ENCODE results near the gene LBHD1.
"Not testable (repeated sequence)": the region's sequence is repeated elsewhere in the genome, so short reads cannot be mapped to it uniquely, and the experiment has no call there.

The LBHD1 gene

GRCh38 chr11:62627713-62628112 is 44.4 kb downstream of the LBHD1 start:
- no peaks in the 10 kb centered on the region for H3K9me3 ChIP-seq (replicated peaks in 1 of 11)
- no peak overlapping the region for H3K4me2 ChIP-seq
- peaks cover 22 to 36% (median 33%) of the 10 kb centered on the region in 10 experiments for H3K4me1 ChIP-seq
- no peak for TF ChIP-seq Cebpa-rat (IDR thresholded peaks at IDR 0.05)
- peaks cover 0 to 44% (median 0%) of the 10 kb centered on the region in 11 experiments; a peak in 5 of 22 replicates for H4K20me1 ChIP-seq
- no peak overlapping the region for H3K9ac ChIP-seq
- H3K27me3 ChIP-seq: no peaks in the 10 kb centered on the region
- H3K27ac ChIP-seq: no peak overlapping the region
- no peak overlapping the region for H3K4me3 ChIP-seq
- H3K36me3 ChIP-seq: peaks cover 68 to 96% (median 83%) of the 10 kb centered on the region in 11 experiments

DNA sequence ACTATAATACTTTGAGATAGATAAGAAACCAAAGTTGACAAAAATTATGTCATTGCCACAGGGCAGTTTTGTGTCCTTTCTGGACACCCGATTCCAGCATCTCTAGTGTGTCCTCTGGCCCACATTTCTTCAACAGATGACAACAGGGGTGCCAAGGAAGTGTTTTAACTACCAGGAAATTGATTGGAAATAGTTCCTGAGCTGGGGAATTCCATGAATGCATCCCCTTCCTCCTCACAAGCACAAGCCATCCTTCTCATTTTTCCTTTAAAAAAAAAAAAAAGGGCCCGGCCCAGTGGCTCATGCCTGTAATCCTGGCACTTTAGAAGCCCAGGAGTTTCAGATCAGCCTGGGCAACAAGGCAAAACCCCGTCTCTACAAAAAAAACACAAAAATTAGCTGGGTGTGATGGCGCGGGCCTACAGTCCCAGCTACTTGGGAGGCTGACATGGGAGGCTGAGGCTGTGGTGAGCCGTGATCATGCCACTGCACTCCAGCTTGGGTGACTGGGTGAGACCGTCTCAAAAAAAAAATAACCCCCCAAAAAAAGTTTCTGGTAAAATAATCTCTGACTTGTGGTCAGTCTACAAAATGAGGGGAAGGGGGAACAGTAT is 49.5 kb downstream of the LBHD1 start:
- peak in 1 of 11 experiments; percentile 4; a peak in 1 of 22 replicates for TF ChIP-seq Cebpa-rat (IDR thresholded peaks at IDR 0.05)
- Histone ChIP-seq H4K20me1 (peaks cover 0 to 15% (median 0%) of the 10 kb centered on the region in 11 experiments; a peak in 2 of 22 replicates), H3K36me3 (peaks cover 24 to 54% (median 36%) of the 10 kb centered on the region in 11 experiments), H3K9ac (peak overlapping the region; percentile 23 to 95 (median 86); a peak in 20 of 22 replicates), H3K27me3 (no peaks in the 10 kb centered on the region), H3K9me3 (replicated peaks in 1 of 11) (no peaks in the 10 kb centered on the region), H3K4me3 (peak overlapping the region in 4 of 10 experiments; percentile 78 to 89 (median 79); a peak in 5 of 20 replicates), H3K4me1 (peaks cover 52 to 68% (median 63%) of the 10 kb centered on the region in 10 experiments), H3K27ac (peak overlapping the region; percentile 61 to 92 (median 85)), H3K4me2 (peak overlapping the region; percentile 58 to 98 (median 92))

DNA sequence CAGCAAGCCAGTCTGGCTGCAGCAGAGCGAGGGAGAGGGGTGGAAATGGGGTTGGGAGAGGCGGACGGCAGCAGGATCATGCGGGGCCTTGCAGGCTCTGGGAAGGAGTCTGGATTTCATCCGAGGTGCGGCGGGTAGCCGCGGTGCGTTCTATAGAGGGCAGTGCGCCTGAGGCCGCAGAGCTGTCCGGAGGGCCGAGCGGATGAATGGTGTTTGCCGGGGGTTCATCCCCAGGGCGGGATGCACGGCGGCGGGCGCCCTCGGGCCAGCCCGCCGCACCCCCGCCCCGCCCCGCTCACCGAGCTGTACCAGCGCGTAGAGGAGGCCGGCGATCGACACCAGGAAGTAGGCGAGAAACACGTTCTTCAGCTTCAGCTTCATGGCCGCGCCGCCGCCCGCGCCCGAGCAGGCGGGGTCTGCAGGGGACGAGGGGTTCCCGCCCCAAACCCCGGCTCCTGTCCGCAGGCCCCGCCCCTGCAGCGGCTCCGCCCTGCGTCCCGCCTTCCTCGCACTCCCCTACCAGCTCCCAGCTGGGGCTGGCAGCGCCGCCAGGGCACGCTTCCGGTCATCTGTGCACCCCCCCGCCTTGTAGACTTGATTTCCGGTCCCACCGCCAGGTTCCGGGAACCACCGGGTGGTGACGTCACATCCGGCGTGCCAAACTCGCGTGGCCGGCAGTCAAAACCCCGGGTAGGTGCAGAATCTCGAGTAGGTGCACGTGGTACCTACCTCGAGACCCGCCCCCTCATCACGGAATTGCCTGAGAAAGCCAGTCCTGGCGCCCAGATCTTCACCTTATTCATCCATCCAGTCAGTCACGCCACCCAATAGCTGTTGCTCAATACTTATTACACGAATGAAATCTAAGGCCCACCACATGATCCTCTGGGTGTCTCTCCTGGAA is 50.2 kb downstream of the LBHD1 start, which contains the start of gene B3GAT3:
Gene B3GAT3 (minus strand): TSS at position 420 of the 904 bp plus-strand sequence. CDS start 39 bp downstream, at position 381.
- Histone ChIP-seq H4K20me1 (peaks cover 0 to 10% (median 0%) of the 10 kb centered on the region in 11 experiments; a peak in 2 of 22 replicates), H3K9me3 (replicated peaks in 1 of 11) (no peaks in the 10 kb centered on the region), H3K27me3 (no peaks in the 10 kb centered on the region), H3K4me1 (peaks cover 52 to 68% (median 62%) of the 10 kb centered on the region in 10 experiments), H3K4me3 (peak within 1 kb of the TSS; percentile 68 to 89 (median 79)), H3K9ac (peak within 1 kb of the TSS; percentile 79 to 95 (median 86)), H3K27ac (peak within 1 kb of the TSS; percentile 61 to 92 (median 85)), H3K36me3 (peaks cover 24 to 54% (median 35%) of the 10 kb centered on the region in 11 experiments), H3K4me2 (peak within 1 kb of the TSS; percentile 76 to 98 (median 93))
- TF ChIP-seq Cebpa-rat (IDR thresholded peaks at IDR 0.05): peak in 9 of 11 experiments; percentile 13 to 81 (median 58); a peak in 9 of 22 replicates

- TF ChIP-seq Cebpa-rat (IDR thresholded peaks at IDR 0.05): no peak
- Histone ChIP-seq H3K9ac (peak overlapping the region; percentile 79 to 95 (median 86)), H4K20me1 (0 out of 22 replicates have a peak, but pooled peaks cover 0 to 10% (median 0%) of the 10 kb centered on the region in 11 experiments), H3K4me2 (peak overlapping the region; percentile 76 to 98 (median 93)), H3K9me3 (replicated peaks in 1 of 11) (no peaks in the 10 kb centered on the region), H3K27me3 (no peaks in the 10 kb centered on the region), H3K27ac (peak overlapping the region; percentile 59 to 92 (median 85); a peak in 21 of 22 replicates), H3K36me3 (peaks cover 24 to 54% (median 35%) of the 10 kb centered on the region in 11 experiments), H3K4me1 (peaks cover 48 to 67% (median 56%) of the 10 kb centered on the region in 10 experiments), H3K4me3 (peak overlapping the region; percentile 68 to 89 (median 79))
These were observed 51.0 kb downstream of the LBHD1 start for GRCh38 chr11:62621027-62621566.

- Histone ChIP-seq H3K36me3 (peaks cover 10 to 41% (median 26%) of the 10 kb centered on the region in 11 experiments; a peak in 20 of 22 replicates), H3K9ac (0 out of 22 replicates have a peak overlapping the region, but pooled peaks of 4 of the 11 experiments have one; percentile 4 to 17 (median 10)), H3K4me1 (peaks cover 21 to 49% (median 30%) of the 10 kb centered on the region in 10 experiments)
- H3K27ac ChIP-seq; H3K27me3 ChIP-seq; H3K9me3 ChIP-seq (replicated peaks in 1 of 11); H4K20me1 ChIP-seq; H3K4me2 ChIP-seq; H3K4me3 ChIP-seq: not testable (repeated sequence)
These were observed 55.1 kb downstream of the LBHD1 start for GRCh38 chr11:62616957-62617356.

DNA sequence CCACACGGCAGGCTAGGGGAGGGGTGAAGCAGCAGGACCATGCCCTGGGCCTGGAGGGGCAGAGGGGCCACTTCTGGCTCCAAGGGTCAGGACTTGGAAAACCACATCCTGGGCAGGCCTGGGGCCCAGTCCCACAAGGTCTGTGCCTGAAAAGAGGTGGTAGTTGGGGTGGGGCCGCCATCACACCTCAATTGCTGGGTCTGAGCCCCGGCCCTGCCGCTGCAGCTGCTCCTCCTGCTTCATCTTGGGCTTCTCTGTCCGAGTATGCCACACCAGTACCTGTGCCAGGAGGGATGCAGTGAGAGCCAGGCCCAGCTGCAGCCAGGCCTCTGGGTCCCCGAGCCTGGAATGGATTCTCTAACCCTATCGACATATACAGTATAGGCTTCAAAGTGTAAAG is 56.5 kb downstream of the LBHD1 start:
- no peak overlapping the region for H3K4me3 ChIP-seq
- H3K9me3 ChIP-seq (replicated peaks in 1 of 11): no peaks in the 10 kb centered on the region
- H3K4me2 ChIP-seq: peak overlapping the region in 2 of 11 experiments; percentile 3 to 26; a peak in 1 of 22 replicates
- H3K27ac ChIP-seq: peak overlapping the region in 4 of 11 experiments; percentile 13 to 82 (median 17); a peak in 1 of 22 replicates
- no peak for TF ChIP-seq Cebpa-rat (IDR thresholded peaks at IDR 0.05)
- H4K20me1 ChIP-seq: peaks cover 0 to 8% (median 0%) of the 10 kb centered on the region in 11 experiments; a peak in 2 of 22 replicates
- H3K27me3 ChIP-seq: no peaks in the 10 kb centered on the region
- H3K4me1 ChIP-seq: peaks cover 26 to 53% (median 35%) of the 10 kb centered on the region in 10 experiments
- H3K36me3 ChIP-seq: peaks cover 10 to 44% (median 26%) of the 10 kb centered on the region in 11 experiments; a peak in 20 of 22 replicates
- peak overlapping the region in 7 of 11 experiments; percentile 21 to 44 (median 34); a peak in 6 of 22 replicates for H3K9ac ChIP-seq

DNA sequence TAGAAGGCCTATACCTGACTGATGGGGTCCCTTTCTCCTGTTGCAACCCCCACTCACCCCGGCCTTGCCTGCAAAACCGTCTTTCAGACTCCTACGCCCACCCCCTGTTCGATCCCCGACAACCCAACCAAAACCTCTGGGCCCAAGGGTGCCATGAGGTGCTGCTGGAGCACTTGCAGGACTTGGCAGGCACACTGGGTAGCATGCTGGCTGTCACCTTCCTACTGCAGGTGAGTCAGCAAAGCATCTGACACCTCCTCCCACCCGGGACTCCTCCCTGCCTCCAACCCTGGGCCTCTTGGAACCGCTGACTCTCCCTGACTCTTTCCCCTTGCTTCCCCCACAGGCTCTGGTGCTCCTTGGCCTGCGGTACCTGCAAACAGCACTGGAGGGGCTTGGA is 57.8 kb downstream of the LBHD1 start:
- H3K9ac ChIP-seq: peak overlapping the region in 4 of 11 experiments; percentile 21 to 37 (median 30); a peak in 1 of 22 replicates
- no peaks in the 10 kb centered on the region for H3K27me3 ChIP-seq
- H3K36me3 ChIP-seq: peaks cover 12 to 56% (median 30%) of the 10 kb centered on the region in 11 experiments; a peak in 21 of 22 replicates
- H4K20me1 ChIP-seq: peaks cover 0 to 8% (median 0%) of the 10 kb centered on the region in 11 experiments; a peak in 2 of 22 replicates
- H3K4me1 ChIP-seq: peaks cover 28 to 53% (median 35%) of the 10 kb centered on the region in 10 experiments
- no peak for TF ChIP-seq Cebpa-rat (IDR thresholded peaks at IDR 0.05)
- peak overlapping the region in 1 of 11 experiments; percentile 1; a peak in 1 of 22 replicates for H3K4me2 ChIP-seq
- H3K4me3 ChIP-seq: no peak overlapping the region
- no peaks in the 10 kb centered on the region for H3K9me3 ChIP-seq (replicated peaks in 1 of 11)
- H3K27ac ChIP-seq: peak overlapping the region in 4 of 11 experiments; percentile 7 to 91 (median 84); a peak in 4 of 22 replicates

- peaks cover 15 to 65% (median 30%) of the 10 kb centered on the region in 11 experiments for H3K36me3 ChIP-seq
- H3K4me3 ChIP-seq: peak overlapping the region in 2 of 10 experiments; percentile 72 to 81; a peak in 2 of 20 replicates
- H3K27ac ChIP-seq: peak overlapping the region in 10 of 11 experiments; percentile 9 to 91 (median 84); a peak in 19 of 22 replicates
- H3K9me3 ChIP-seq (replicated peaks in 1 of 11): no peaks in the 10 kb centered on the region
- H3K27me3 ChIP-seq: no peaks in the 10 kb centered on the region
- peak overlapping the region in 7 of 11 experiments; percentile 31 to 100 (median 60); a peak in 7 of 22 replicates for H3K4me2 ChIP-seq
- H3K9ac ChIP-seq: peak overlapping the region in 9 of 11 experiments; percentile 31 to 91 (median 88); a peak in 15 of 22 replicates
- no peak for TF ChIP-seq Cebpa-rat (IDR thresholded peaks at IDR 0.05)
- H4K20me1 ChIP-seq: peaks cover 0 to 12% (median 0%) of the 10 kb centered on the region in 11 experiments; a peak in 2 of 22 replicates
- peaks cover 36 to 58% (median 41%) of the 10 kb centered on the region in 10 experiments for H3K4me1 ChIP-seq
These were observed 58.7 kb downstream of the LBHD1 start for GRCh38 chr11:62613291-62613778.
